WTC11 (cell line): ENCODE data around the gene PROC. TPM values are rescaled to one million over a fixed set of nuclear protein-coding genes. Genes with fewer than 3 reads are reported as not detected.

Experiments
- ATAC-seq: fragments of 200-7000 bp; cut with Tn5 transposase; 2 replicates; pipeline ENCODE4 v1.10.0; 2021; ENCODE audit warnings: mild to moderate bottlenecking, moderate library complexity
- CTCF ChIA-PET: fragments of 300-600 bp; sonication (Branson Sonifier 250); formaldehyde crosslinking; loops from one replicate; lab custom pipeline; 2021; ENCODE audit warnings: antibody characterized with exemption; lab: Charles Lee
- POLR2A ChIA-PET: fragments of 350-600 bp; sonication (Branson Sonifier 250); formaldehyde crosslinking; loops from one replicate; lab custom pipeline; 2021; ENCODE audit warnings: antibody characterized with exemption; lab: Charles Lee
- DNase-seq: peaks from one replicate; pipeline ENCODE4 v3.0.0; 2021; ENCODE audit warnings: low spot score
- H3K27ac Mint-ChIP-seq: 2 replicates; pipeline ENCODE4 v1.8.0; 2021; ENCODE audit warnings: mixed read lengths
- H3K27me3 Mint-ChIP-seq: 2 replicates; pipeline ENCODE4 v1.8.0; 2021; ENCODE audit warnings: low read depth, mild to moderate bottlenecking, moderate library complexity, mixed read lengths
- H3K36me3 Mint-ChIP-seq: 2 replicates; pipeline ENCODE4 v1.8.0; 2021; ENCODE audit warnings: mixed read lengths
- H3K4me1 Mint-ChIP-seq: 2 replicates; pipeline ENCODE4 v1.8.0; 2022; ENCODE audit warnings: mixed read lengths
- H3K4me3 Mint-ChIP-seq: 2 replicates; pipeline ENCODE4 v1.8.0; 2021; ENCODE audit warnings: mild to moderate bottlenecking, moderate library complexity, mixed read lengths
- H3K9me3 Mint-ChIP-seq: 2 replicates; pipeline ENCODE4 v1.8.0; 2021; ENCODE audit warnings: mixed read lengths
- AR ChIP-seq: fragments of 250-450 bp; sonication (Bioruptor Pico); IDR thresholded peaks from 2 replicates; pipeline ENCODE4 v1.9.0; 2021; ENCODE audit warnings: mild to moderate bottlenecking
- E2F1 ChIP-seq: sonication (generic); formaldehyde crosslinking; IDR thresholded peaks from 2 replicates; pipeline ENCODE4 v1.8.0; 2022; ENCODE audit warnings: mild to moderate bottlenecking, missing genetic modification reagents
- EMX1 ChIP-seq: fragments of 250-450 bp; sonication (Bioruptor Pico); IDR thresholded peaks from 2 replicates; pipeline ENCODE4 v1.8.0; 2021; ENCODE audit warnings: mild to moderate bottlenecking
- ERG ChIP-seq: fragments of 250-450 bp; sonication (Bioruptor Pico); IDR thresholded peaks from 2 replicates; pipeline ENCODE4 v1.8.0; 2021; ENCODE audit warnings: mild to moderate bottlenecking
- ETV6 ChIP-seq: sonication (generic); formaldehyde crosslinking; IDR thresholded peaks from 2 replicates; pipeline ENCODE4 v1.8.1; 2022; ENCODE audit warnings: mild to moderate bottlenecking, missing genetic modification reagents
- MYBL2 ChIP-seq: sonication (generic); formaldehyde crosslinking; IDR thresholded peaks from 2 replicates; pipeline ENCODE4 v1.8.1; 2023; ENCODE audit warnings: mild to moderate bottlenecking, moderate library complexity, missing genetic modification reagents
- NFYB ChIP-seq: sonication (generic); formaldehyde crosslinking; conservative IDR thresholded peaks from 2 replicates; pipeline ENCODE4 v1.8.0; 2022; ENCODE audit warnings: low read depth, missing genetic modification reagents
- NR2C2 ChIP-seq: sonication (generic); formaldehyde crosslinking; IDR thresholded peaks from 2 replicates; pipeline ENCODE4 v1.8.0; 2022; ENCODE audit warnings: mild to moderate bottlenecking, missing genetic modification reagents
- RORB ChIP-seq: fragments of 250-450 bp; sonication (Bioruptor Pico); IDR thresholded peaks from 2 replicates; pipeline ENCODE4 v1.9.0; 2021; ENCODE audit warnings: mild to moderate bottlenecking
- SOX15 ChIP-seq: fragments of 250-450 bp; sonication (Bioruptor Pico); IDR thresholded peaks from 2 replicates; pipeline ENCODE4 v1.9.0; 2021; ENCODE audit warnings: mild to moderate bottlenecking
- SP1 ChIP-seq: sonication (generic); formaldehyde crosslinking; conservative IDR thresholded peaks from 2 replicates; pipeline ENCODE4 v1.8.1; 2022; ENCODE audit warnings: missing genetic modification reagents
- USF2 ChIP-seq: sonication (generic); formaldehyde crosslinking; IDR thresholded peaks from 2 replicates; pipeline ENCODE4 v1.8.1; 2023; ENCODE audit warnings: mild to moderate bottlenecking, missing genetic modification reagents, moderate library complexity
- ZMAT4 ChIP-seq: fragments of 250-450 bp; sonication (Bioruptor Pico); IDR thresholded peaks from 2 replicates; pipeline ENCODE4 v1.9.0; 2021; ENCODE audit warnings: mild to moderate bottlenecking
- ZNF317 ChIP-seq: sonication (generic); formaldehyde crosslinking; IDR thresholded peaks from 2 replicates; pipeline ENCODE4 v1.8.1; 2023; ENCODE audit warnings: low read depth, mild to moderate bottlenecking, moderate library complexity, missing genetic modification reagents, borderline replicate concordance
- ZNF396 ChIP-seq: fragments of 250-450 bp; sonication (Bioruptor Pico); IDR thresholded peaks from 2 replicates; pipeline ENCODE4 v1.8.0; 2021; ENCODE audit warnings: mild to moderate bottlenecking, moderate library complexity, borderline replicate concordance
- total RNA-seq: library from RNA; stranded (reverse); gene quantifications from 3 replicates; pipeline ENCODE4 v1.2.3, GENCODE V29; 2021

Gene PROC
- total RNA-seq, 1 experiment from 2014 or later: 0.59 TPM

GRCh38 chr2:127388423-127389164 lies 29.6 kb upstream of the PROC start (continued):
- no peak for TF ChIP-seq AR (CRISPR knock-in tag)
- TF ChIP-seq NFYB (CRISPR knock-in tag): no peak
- no peak for TF ChIP-seq SP1 (CRISPR knock-in tag)
- TF ChIP-seq E2F1 (CRISPR knock-in tag): no peak
- TF ChIP-seq ZNF317: no peak
- TF ChIP-seq ZNF396 (CRISPR knock-in tag): no peak
- TF ChIP-seq USF2 (CRISPR knock-in tag): no peak
- no peak for TF ChIP-seq ETV6 (CRISPR knock-in tag)
- no peak for TF ChIP-seq ZMAT4 (CRISPR knock-in tag)

- Mint-ChIP-seq H3K27ac (no peak overlapping the region; the same call in 1 of the 2 replicates), H3K36me3 (0 out of 2 replicates have a peak, but pooled peaks cover 2% of the 10 kb centered on the region), H3K4me1 (peaks cover 25% of the 10 kb centered on the region), H3K4me3 (no peak overlapping the region), H3K9me3 (peaks cover 13% of the 10 kb centered on the region), H3K27me3 (no peaks in the 10 kb centered on the region; the same call in 1 of the 2 replicates)
- TF ChIP-seq MYBL2 (CRISPR knock-in tag): no peak
- no peak for TF ChIP-seq ZNF396 (CRISPR knock-in tag)
- no peak for TF ChIP-seq SOX15 (CRISPR knock-in tag)
- TF ChIP-seq EMX1 (CRISPR knock-in tag): no peak
- TF ChIP-seq ERG (CRISPR knock-in tag): no peak
- TF ChIP-seq NR2C2 (CRISPR knock-in tag): no peak
- TF ChIP-seq RORB (CRISPR knock-in tag): no peak
- TF ChIP-seq USF2 (CRISPR knock-in tag): no peak
- ATAC-seq (no peak), DNase-seq (no peak)
- CTCF ChIA-PET: interaction anchor here (2.5 kb wide), 1 partner anchor 26 kb away, joined by 13 read pairs; no protein-coding TSS in a partner anchor
- POLR2A ChIA-PET: no interaction called here
Observed at GRCh38 chr2:127389778-127390435, 28.3 kb upstream of the PROC start.
